ENCODE results near the gene CLASP1.

GRCh38 chr2:121603185-121603584 lies 46.1 kb downstream of the CLASP1 start:
- TF ChIP-seq CTCF (IDR thresholded peaks at IDR 0.05), result no peak
- no peak for TF ChIP-seq EZH2phosphoT487 (IDR thresholded peaks at IDR 0.05)
- TF ChIP-seq EZH2 (IDR thresholded peaks at IDR 0.05), result no peak
